Spinal cord (tissue), 10 donors: ENCODE measurements around the gene MUC13. TPM values are rescaled to one million over a fixed set of nuclear protein-coding genes. Genes with fewer than 3 reads are reported as not detected.
A peak's percentile ranks its signal among the peaks of the same experiment; 100 is the strongest.

Source experiments
- DNase-seq, 6 donors: peaks; one replicate each; pipeline versions ENCODE4 v3.0.0 to v3.0.0-alpha.2; 2013 to 2015; ENCODE audit warnings: low spot score in 6 of 6, low read depth in 4 of 6
- H3K27ac ChIP-seq: one replicate; pipeline ENCODE4 v1.5.1; 2013; ENCODE audit warnings: low read depth, low read length, control low read depth
- H3K27me3 ChIP-seq: one replicate; pipeline ENCODE4 v1.6.1; 2013; ENCODE audit warnings: low read length; ENCODE audit not compliant: control insufficient read depth, insufficient read depth
- H3K36me3 ChIP-seq: one replicate; pipeline ENCODE4 v1.6.1; 2013; ENCODE audit warnings: low read length; ENCODE audit not compliant: control insufficient read depth, insufficient read depth
- H3K4me1 ChIP-seq: one replicate; pipeline ENCODE4 v1.6.1; 2013; ENCODE audit warnings: low read length; ENCODE audit not compliant: control insufficient read depth, insufficient read depth
- H3K4me3 ChIP-seq: one replicate; pipeline ENCODE4 v1.5.1; 2013; ENCODE audit warnings: low read depth, low read length, control low read depth
- H3K9me3 ChIP-seq: one replicate; pipeline ENCODE4 v1.6.1; 2013; ENCODE audit warnings: low read length; ENCODE audit not compliant: control insufficient read depth, insufficient read depth
- WGBS: methylation state at CpG from one replicate; pipeline ENCODE4 v1.1.5; 2013; ENCODE audit warnings: missing lambda C conversion rate; ENCODE audit not compliant: insufficient coverage; 5-methylcytosine and 5-hydroxymethylcytosine counted together
- polyA plus RNA-seq, 2 donors: library from polyadenylated mRNA; unstranded; fragments of 120-200 nt; gene quantifications; one replicate each; pipeline ENCODE4 v1.2.1, GENCODE V29; 2013; ENCODE audit not compliant: insufficient read length in 2 of 2
- total RNA-seq, 2 donors: library from RNA; depleted of rRNA in 1 of 2; stranded (reverse); fragments of 120-200 nt in 1 of 2; fragments of >200 nt in 1 of 2; gene quantifications; one replicate each; pipeline versions ENCODE4 v1.2.3 to v1.2.4, GENCODE V29; 2013 to 2014
- donor health status: healthy.

MUC13 gene
- total and polyA plus RNA-seq, 4 donors = 0.06 TPM; not detected in 3

GRCh38 chr3:124882816-124883747 lies 51.5 kb downstream of the MUC13 start:
- WGBS = 13% methylated on average over 7 of the region's 13 CpGs
- peaks cover 51% of the 10 kb centered on the region for H3K4me1 ChIP-seq
- H3K9me3 ChIP-seq = no peaks in the 10 kb centered on the region
- peak overlapping the region; percentile 62 for H3K27ac ChIP-seq
- H3K36me3 ChIP-seq = no peaks in the 10 kb centered on the region
- no peak overlapping the region for H3K4me3 ChIP-seq
- peak in 3 of 6 donors; percentile 35 to 81 (median 66) for DNase-seq
- peaks cover 18% of the 10 kb centered on the region for H3K27me3 ChIP-seq

DNA sequence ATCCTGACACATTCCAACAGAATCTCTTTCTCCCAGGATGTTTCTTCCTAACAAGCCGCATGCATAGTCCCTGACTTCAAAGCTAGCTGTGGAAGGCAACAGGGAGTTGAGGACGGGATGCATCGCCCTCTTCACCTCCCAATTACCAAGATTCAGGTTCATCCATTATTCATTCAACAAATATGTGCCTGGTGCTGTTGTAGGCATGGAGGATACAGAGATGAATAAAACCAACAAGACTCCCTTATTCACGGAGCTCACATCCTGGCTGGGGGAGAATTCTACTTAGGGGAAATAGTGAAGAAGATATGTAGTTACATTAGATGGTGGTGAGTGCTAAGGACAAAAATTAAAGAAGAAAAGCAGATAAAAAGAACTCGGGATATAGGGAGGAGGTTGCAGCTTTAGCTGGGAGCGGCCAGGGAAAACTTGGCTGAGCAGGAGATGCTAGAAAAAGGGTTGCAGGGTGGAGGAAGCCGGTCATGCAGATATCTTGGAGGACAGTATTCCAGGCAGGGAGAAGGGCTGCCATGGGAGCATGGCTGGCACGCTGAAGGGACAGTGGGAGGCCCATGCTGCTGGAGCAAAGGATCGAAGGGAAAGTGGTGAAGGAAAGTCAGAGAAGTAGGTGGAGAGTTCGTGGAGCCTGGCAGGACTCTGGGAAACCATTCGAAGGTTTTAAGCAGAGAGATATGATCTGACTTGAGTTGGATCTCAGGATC lies 52.4 kb downstream of the MUC13 start:
- WGBS = 45% methylated on average over 7 of the region's 11 CpGs
- H3K4me1 ChIP-seq = peaks cover 45% of the 10 kb centered on the region
- DNase-seq = no peak
- H3K36me3 ChIP-seq = no peaks in the 10 kb centered on the region
- no peaks in the 10 kb centered on the region for H3K9me3 ChIP-seq
- peak overlapping the region; percentile 62 for H3K27ac ChIP-seq
- H3K27me3 ChIP-seq = peaks cover 16% of the 10 kb centered on the region
- no peak overlapping the region for H3K4me3 ChIP-seq

DNA sequence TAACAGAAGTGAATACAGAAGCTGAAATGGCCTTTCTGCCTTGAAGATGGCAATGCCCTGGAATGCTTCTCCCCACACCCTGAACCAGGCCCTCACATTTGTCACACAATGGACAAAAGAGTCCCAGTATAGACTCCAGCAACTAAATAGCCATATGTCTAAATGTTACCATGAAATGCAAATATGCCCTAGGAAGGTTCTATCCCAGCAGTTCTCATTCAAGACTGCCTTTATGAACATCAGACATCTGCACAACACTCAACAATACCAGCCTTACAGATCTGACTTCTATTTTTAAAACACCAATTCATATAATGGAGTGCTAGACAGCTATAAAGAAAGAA lies 55.2 kb downstream of the MUC13 start:
- H3K4me1 ChIP-seq = peaks cover 34% of the 10 kb centered on the region
- H3K36me3 ChIP-seq = no peaks in the 10 kb centered on the region
- peaks cover 2% of the 10 kb centered on the region for H3K27me3 ChIP-seq
- H3K4me3 ChIP-seq = no peak overlapping the region
- DNase-seq = peak in 2 of 6 donors; percentile 23
- H3K9me3 ChIP-seq = no peaks in the 10 kb centered on the region
- no peak overlapping the region for H3K27ac ChIP-seq

GRCh38 chr3:124878561-124879336 lies 55.8 kb downstream of the MUC13 start:
- WGBS = 70% methylated on average over 6 of the region's 6 CpGs
- Histone ChIP-seq H3K4me1 (peaks cover 28% of the 10 kb centered on the region), H3K4me3 (no peak overlapping the region), H3K27me3 (no peaks in the 10 kb centered on the region), H3K36me3 (no peaks in the 10 kb centered on the region), H3K9me3 (no peaks in the 10 kb centered on the region), H3K27ac (no peak overlapping the region)
- DNase-seq = no peak

DNA sequence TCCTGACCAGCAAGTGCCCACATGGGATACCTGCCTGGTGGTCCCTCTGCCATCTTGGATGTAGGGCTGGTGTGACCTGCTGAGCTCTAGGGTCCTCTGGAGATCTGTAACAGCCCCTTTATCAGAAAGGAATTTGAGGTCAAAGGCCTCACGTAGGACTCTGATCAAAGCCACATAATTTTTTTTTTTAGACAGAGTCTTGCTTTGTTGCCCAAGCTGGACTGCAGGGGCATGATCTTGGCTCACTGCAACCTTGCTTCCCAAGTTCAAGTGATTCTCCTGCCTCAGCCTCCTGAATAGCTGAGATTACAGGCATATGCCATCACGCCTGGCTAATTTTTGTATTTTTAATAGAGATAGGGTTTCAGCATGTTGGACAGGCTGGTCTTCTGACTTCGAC lies 56.9 kb downstream of the MUC13 start:
- 82% methylated on average over 1 of the region's 3 CpGs for WGBS
- Histone ChIP-seq H3K4me3 (no peak overlapping the region), H3K9me3 (no peaks in the 10 kb centered on the region), H3K4me1 (peaks cover 23% of the 10 kb centered on the region), H3K27me3 (no peaks in the 10 kb centered on the region), H3K36me3 (no peaks in the 10 kb centered on the region), H3K27ac (no peak overlapping the region)
- DNase-seq = no peak

- H3K36me3 ChIP-seq = no peaks in the 10 kb centered on the region
- H3K27ac ChIP-seq = no peak overlapping the region
- peak in 2 of 6 donors; percentile 11 to 30 for DNase-seq
- no peak overlapping the region for H3K4me3 ChIP-seq
- no peaks in the 10 kb centered on the region for H3K9me3 ChIP-seq
- no peaks in the 10 kb centered on the region for H3K27me3 ChIP-seq
- no CpG with 5 or more reads among the region's 3 CpGs for WGBS
- peaks cover 11% of the 10 kb centered on the region for H3K4me1 ChIP-seq
These were observed 58.1 kb downstream of the MUC13 start for GRCh38 chr3:124876401-124876878.

GRCh38 chr3:124873226-124873625 lies 61.3 kb downstream of the MUC13 start:
- Histone ChIP-seq H3K27me3 (no peaks in the 10 kb centered on the region), H3K27ac (no peak overlapping the region), H3K4me1 (peaks cover 5% of the 10 kb centered on the region), H3K9me3 (no peaks in the 10 kb centered on the region), H3K36me3 (peaks cover 3% of the 10 kb centered on the region), H3K4me3 (no peak overlapping the region)
- WGBS = no CpG with 5 or more reads among the region's 1 CpG
- DNase-seq = peak in 1 of 6 donors; percentile 55

DNA sequence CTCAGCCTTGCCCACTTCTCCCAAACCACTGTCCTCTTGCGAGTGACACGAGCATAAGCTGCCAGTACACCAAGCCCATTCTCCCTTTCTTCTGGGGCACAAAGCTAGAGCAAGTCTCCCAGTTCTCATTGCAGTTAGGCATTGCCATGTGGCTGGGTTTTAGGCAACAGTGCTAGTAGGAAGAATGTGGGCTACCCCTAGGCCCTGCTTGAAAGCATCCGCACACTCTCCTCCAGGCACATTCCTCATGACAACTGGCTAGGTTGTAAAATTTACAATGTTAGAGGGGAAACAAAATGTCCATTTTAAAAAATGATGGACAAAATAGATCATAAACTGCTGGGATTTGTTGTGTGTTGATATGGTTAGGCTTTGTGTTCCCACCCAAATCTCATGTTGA lies 67.0 kb downstream of the MUC13 start:
- 90% methylated on average over 2 of the region's 3 CpGs for whole genome bisulfite sequencing
- DNase-seq = no peak
- no peak overlapping the region for H3K4me3 ChIP-seq
- H3K27ac ChIP-seq = no peak overlapping the region
- no peaks in the 10 kb centered on the region for H3K4me1 ChIP-seq
- no peaks in the 10 kb centered on the region for H3K9me3 ChIP-seq
- no peaks in the 10 kb centered on the region for H3K27me3 ChIP-seq
- H3K36me3 ChIP-seq = peaks cover 3% of the 10 kb centered on the region

- 70% methylated on average over 2 of the region's 2 CpGs for WGBS
These were observed 72.5 kb downstream of the MUC13 start for GRCh38 chr3:124862006-124862405.

More at GRCh38 chr3:124862006-124862405, 72.5 kb downstream of the MUC13 start:
- Histone ChIP-seq H3K9me3 (no peaks in the 10 kb centered on the region), H3K4me1 (peaks cover 3% of the 10 kb centered on the region), H3K4me3 (no peak overlapping the region), H3K36me3 (peaks cover 2% of the 10 kb centered on the region), H3K27me3 (no peaks in the 10 kb centered on the region), H3K27ac (no peak overlapping the region)
- DNase-seq = no peak
